Fibroblast of gingiva (primary cell): ENCODE data around the gene MGMT.

Source experiments
- DNase-seq: peaks from one replicate; pipeline ENCODE4 v3.0.0-alpha.2; 2011; ENCODE audit warnings: low read depth

The MGMT gene

DNA sequence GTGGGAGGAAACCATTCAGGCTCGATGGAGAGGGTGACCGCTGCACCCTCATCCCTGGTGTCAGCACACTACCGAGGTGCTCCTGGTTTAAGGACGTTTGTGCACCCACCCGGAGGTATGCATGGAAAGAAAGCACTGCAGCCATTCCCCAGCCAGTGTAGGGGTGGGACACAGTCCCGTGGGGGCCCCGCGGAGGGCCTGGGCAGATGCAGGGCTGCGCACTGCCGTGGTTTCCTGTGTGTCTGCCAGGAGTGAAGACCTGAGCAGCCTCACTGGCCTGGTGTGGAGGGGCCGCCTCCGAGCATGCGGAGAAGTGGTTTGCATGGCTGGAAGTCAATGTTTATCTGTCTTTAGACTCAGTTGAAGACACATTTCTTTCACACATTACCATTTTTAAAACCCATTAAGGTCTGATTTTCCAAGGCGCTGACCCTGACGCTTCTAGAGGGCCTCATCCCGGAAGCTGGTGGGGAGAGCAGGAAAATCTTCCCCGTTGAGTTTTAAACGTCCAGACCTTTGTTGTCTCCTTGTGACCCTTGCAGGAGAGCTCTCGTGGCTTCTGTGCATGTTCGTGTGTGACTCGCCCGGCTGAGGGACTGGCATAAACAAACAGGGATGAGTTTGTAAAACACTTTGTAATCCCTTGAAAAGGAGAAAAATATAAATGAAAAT, 188.1 kb downstream of the MGMT start:
- DNase-seq = no peak

GRCh38 chr10:129655679-129656031, 188.6 kb downstream of the MGMT start:
- DNase-seq = no peak

GRCh38 chr10:129656642-129657041, 189.6 kb downstream of the MGMT start:
- no peak for DNase-seq

DNA sequence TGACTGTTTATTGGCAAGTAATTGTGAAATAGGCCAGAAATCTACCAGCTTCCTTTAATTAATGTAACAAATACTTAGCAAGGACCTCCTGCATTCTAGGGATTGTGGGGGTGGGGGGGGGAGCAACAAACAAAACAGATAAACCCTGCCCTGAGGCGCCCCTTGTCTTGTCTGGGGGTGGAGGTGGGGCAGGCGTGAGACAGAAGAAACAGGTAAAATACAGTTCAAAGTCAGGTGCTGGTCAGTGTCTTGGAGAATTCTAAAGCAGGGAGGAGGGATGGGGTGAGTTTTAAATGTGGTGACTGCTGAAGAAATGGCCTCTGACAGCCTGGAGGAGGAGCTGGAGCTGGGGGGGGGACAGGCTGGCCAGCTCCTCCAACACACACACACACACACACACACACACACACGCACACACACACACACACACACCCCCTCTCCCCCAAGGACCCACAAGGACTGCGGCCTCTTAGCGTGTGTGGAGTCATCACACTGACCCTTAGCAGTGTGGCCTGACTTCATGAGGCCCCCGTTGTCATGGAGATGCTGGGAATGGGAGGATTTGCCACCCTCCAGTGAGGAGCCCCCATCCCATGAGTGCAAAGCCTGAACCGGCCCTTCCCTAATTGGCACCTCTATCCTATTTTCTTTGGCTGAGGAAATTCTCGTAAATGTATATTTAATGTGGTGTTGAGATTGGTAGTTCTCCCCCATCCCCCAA, 190.4 kb downstream of the MGMT start:
- DNase-seq = no peak

GRCh38 chr10:129658376-129659072, 191.5 kb downstream of the MGMT start:
- peak; percentile 25 for DNase-seq

DNA sequence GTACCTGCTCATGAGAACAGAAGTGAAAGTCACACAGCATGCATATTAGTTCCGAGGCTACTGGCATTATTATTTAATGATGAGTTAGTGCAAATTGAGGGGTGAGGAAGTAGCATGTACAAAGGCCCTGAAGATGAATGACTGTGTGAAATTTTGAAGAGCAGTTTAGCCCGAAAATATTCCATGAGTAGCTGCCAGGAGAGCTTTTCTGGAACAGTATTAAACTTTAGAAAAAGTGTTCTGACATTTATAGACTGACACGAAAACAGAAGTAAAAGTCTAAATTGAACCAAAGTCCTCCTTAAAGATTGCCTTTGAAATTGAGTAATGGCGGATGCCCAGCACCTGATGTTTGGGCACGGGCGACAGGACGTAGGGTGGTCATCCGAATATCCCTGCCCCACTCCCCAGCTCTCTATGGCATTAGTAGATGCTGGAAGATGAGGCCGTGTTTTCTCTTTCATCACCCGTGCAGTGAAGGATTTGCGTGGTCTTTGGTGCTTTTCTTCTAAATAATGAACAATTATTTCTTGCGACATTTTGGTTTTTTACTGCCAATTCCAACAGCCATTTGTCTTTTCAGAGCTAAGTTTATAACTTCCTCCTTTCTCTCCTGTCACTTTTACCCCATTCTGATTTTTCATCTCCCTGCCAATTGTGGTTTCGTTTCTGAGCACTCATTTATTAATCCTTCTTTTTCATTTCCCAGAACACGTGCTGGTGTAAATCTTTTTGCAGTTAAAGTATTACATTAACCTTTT, 192.6 kb downstream of the MGMT start:
- DNase-seq = no peak

DNA sequence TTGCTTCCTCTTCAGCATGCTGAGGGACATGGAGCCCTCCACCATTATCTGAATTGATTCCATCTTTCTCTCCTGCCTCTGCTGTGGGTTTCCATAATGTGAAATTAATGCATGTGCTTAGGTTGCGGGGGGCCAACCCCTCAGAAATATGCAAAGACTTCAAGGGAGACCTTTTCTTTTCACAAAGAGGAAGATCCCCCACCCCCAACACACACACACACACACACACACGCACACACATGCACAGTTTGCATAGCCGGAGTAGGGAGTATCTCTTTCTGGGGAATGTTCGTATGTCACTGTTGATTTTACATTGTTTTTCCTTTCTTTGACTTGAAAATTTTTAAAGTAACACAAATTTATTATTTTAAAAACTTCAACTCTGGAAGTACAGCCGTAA, 193.5 kb downstream of the MGMT start:
- DNase-seq = no peak

DNA sequence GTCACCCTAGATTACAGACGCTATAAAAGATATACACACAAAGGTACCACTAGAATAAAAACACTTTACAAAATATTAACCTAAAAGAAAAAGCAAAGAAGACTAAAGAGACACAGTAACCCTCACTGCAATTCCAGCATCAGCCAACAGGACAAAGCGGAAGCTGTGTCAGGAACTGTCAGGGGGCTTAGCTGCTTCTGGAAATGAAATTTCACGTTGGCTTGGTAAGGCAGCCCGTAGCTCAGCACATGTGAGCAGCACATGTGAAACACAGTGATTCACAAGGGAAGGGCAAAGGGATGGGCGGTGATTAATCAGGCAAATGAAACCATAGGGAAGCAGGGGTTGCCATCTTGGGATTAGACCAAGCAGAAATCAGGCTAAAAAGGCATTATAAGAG, 195.4 kb downstream of the MGMT start:
- DNase-seq = no peak

DNA sequence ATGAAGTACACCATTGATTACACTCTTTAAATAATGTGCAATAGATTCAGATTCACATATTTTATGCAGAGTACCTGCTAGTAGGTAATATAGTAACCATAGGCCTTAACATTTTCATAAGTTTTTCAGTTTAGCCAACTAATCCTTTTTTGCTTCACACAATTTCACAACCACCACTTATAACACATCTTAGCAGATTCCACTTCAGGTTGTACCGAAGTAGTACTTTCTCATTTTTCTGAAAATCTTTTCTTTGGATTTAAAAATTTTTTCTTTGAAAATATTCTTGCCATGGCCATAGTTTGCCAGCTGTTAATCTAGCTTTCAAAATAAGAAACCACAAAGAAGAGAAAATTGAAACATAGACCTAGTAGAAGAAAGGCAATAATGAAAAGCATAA, 203.1 kb downstream of the MGMT start:
- no peak for DNase-seq

DNA sequence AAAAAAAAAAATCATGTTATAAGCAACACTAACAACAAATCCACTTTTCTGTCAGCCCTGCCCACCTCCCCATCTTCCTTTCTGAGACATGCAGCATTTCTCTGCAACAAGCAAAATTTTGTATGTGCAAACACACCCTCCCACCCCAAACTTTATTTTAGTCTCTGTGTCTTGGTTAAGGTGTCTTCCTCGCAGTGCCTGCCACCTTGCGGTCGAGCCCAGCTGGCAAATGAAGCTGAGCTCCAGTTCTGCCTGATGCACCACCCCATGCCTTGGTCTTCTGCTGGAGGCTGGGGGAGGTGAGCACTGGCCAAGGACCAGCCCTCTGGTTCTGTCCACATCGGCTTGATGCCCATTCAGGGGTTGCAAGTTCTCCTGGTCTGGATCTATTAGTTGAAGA, 206.3 kb downstream of the MGMT start:
- no peak for DNase-seq

GRCh38 chr10:129675027-129675769, 208.2 kb downstream of the MGMT start:
- DNase-seq = no peak

- no peak for DNase-seq
Measured at GRCh38 chr10:129676014-129676413, 209.0 kb downstream of the MGMT start.

DNA sequence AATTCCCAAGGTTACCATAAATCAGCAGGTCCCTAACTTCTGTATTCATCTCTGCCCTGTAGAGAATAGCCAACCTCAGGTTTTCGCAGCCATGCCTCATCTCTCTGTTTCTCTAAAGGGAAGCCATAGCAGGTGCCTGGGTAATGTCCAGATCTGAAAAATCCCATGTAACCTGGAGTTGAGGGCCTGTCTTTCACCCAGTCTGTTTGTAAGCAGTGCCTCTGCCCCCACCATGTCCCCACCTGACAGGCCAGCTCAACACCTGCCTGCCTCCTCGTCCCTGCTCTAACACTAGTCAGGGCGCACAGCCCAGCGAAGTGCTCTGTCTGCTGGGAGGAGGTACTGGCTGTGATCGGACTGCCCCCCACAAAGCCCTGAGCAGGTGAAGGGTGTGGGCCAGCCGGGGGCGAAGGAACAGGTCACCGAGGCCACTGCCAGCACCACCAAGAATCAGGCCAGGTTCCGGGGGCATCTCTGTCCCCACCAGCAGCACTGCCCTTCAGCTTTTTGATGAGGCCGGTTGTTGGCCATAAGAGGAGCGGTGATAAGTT, 210.4 kb downstream of the MGMT start:
- no peak for DNase-seq

- DNase-seq = no peak
Measured at GRCh38 chr10:129678186-129678585, 211.1 kb downstream of the MGMT start.

DNA sequence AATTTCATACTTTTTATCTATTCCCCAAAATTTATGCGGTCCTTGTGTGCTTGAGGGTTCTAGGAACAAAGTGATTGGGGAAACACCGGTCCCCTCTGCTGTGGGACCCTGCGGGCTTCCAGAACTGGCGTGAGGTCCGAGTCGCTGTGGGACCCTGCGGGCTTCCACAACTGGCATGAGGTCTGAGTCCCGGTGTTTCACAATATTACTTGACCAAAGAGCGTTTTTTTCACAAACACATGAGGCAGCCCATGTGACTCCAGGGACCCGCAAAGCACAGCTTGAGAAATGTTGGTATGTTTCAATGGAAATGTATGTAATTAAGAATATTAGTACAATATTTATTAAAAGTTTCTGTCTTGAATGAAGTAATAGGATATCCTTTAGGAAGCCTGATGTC, 212.2 kb downstream of the MGMT start:
- DNase-seq = no peak

GRCh38 chr10:129680661-129681344, 213.8 kb downstream of the MGMT start:
- no peak for DNase-seq

- no peak for DNase-seq
Measured at GRCh38 chr10:129681856-129682255, 214.8 kb downstream of the MGMT start.

- DNase-seq = no peak
Measured at GRCh38 chr10:129683519-129683918, 216.5 kb downstream of the MGMT start.

- no peak for DNase-seq
Measured at GRCh38 chr10:129683920-129684319, 216.9 kb downstream of the MGMT start.

DNA sequence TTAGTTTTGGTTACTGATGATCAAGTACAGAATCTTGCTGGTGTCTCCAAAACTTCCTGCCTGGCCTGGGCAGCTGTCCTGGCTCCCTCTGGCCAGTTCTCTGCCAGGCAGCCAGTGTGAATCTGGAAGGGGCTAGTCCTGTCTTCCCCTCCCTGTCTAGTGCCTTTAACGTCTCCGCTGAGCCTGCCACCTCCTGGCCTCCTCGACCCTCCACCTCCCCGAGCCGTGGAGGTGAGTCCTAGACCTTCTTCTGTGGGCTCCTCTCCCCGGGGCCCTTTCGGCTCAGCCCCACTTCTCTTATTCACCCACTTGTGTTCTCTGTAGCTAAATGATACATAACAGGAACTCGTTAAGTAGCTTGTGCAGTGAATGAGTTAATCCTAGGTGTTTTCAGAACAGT, 218.2 kb downstream of the MGMT start:
- DNase-seq = no peak

DNA sequence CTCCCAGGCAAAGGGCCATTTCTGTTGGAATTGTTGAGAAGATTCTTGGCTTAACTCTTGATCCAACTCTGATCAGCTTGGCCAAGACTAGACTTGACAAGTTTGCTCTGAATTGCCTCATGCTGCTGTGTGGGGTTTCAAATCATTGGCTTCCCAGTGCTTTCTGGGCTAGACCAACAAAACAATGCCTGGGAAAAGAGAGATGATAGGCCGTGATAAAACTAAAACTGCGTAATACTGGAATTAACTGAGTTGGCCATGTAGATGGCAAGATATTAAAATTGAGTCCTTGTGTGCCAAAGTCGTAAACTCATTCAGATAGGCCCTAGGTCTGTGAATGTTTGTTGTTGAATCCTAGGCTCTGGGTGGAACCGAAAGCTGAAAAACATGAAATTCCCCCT, 222.6 kb downstream of the MGMT start:
- peak; percentile 13 for DNase-seq
